Activated CD4-positive, CD25-positive, alpha-beta regulatory T cell treated with anti-CD3 and anti-CD28 coated beads, Interleukin-2, amount 50 U/mL, for 24 hours (primary cell): Measurements from ENCODE around the gene MRPL28.
A peak's percentile ranks its signal among the peaks of the same experiment; 100 is the strongest.
"Not testable (repeated sequence)": the region's sequence is repeated elsewhere in the genome, so short reads cannot be mapped to it uniquely, and the experiment has no call there.

Experiments
- ATAC-seq, 2 donors: fragments of 150-1000 bp; cut with Tn5 transposase; one replicate each; pipeline ENCODE4 v1.10.0; 2021; ENCODE audit warnings: mild to moderate bottlenecking in 1 of 2, moderate library complexity in 1 of 2

The MRPL28 gene

DNA sequence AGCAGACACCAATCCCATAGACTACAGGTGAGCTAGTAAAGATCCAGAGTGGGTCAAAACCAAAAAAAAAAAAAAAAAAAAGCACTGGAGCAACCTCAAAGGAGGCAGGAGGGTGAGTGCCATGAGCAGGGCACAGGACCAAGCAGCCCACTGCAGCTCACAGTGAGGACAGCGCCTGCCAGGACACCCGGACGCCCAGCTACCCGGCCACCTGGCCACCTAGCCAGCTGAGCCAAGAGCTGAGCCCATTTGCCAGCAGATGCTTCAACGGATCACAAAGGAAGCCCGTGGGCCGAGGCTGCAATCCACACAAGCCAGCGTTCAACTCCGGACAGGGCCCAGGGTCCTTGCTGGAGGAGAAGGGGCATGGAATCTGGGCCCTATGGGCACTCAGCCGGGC is 32.9 kb downstream of the MRPL28 start:
- no peak for ATAC-seq

DNA sequence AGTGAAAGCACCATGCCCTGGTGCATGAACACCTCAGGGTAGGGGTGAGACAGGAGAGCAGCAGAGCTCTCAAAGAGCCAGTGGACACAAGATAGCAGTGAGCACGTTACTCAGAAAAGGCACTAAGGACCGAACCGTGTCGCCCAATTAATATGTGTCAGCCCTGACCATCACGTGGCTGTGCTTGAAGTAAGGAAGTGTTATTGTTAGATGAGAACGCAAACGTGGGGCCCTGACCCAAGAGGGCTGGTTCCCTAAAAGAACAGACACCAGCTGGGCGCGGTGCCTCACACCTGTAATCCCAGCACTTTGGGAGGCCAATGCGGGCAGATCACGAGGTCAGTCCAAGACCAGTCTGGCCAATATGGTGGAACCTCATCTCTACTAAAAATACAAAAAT is 34.1 kb downstream of the MRPL28 start:
- ATAC-seq: no peak

DNA sequence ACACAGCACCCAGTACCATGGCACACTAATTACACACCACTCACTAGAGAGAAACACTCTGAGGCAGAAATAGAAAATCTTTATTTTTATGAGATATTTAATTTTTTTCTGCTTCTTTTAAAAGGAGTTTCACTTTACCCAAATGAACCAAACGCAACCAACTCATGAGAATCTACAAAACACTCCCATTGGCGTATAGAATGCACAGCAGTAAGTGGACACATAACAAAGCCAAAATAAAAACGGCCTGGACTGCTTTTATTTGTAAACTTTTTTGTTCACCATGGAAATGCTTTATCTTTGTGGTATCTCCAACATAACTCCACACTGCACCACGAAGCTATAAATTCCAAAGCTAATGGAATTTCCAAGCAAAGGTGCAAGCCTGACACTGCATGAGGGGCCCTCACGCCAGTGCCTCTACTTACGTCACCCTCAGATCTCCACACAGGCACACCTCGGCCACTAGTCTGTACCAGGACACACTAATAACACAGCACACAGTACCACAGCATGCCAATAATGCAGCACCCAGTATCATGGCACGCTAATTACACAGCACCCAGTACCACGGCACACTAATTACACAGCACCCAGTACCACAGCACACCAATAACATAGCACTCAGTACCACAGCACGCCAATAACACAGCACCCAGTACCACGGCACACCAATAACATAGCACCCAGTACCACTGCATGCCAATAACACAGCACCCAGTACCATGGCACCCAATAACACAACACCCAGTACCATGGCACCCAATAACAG is 35.3 kb downstream of the MRPL28 start:
- ATAC-seq: not testable (repeated sequence)

DNA sequence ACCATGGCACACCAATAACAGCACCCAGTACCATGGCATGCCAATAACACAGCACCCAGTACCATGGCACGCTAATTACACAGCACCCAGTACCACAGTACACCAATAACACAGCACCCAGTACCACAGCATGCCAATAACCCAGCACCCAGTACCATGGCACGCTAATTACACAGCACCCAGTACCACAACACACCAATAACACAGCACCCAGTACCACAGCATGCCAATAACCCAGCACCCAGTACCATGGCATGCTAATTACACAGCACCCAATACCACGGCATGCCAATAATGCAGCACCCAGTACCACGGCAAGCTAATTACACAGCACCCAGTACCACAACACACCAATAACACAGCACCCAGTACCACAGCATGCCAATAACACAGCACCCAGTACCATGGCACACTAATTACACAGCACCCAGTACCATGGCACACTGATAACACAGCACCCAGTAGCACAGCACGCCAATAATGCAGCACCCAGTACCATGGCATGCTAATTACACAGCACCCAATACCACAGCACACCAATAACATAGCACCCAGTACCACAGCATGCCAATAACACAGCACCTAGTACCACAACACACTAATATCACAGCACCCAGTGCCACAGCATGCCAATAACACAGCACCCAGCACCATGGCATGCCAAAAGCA is 36.0 kb downstream of the MRPL28 start:
- ATAC-seq: not testable (repeated sequence)

DNA sequence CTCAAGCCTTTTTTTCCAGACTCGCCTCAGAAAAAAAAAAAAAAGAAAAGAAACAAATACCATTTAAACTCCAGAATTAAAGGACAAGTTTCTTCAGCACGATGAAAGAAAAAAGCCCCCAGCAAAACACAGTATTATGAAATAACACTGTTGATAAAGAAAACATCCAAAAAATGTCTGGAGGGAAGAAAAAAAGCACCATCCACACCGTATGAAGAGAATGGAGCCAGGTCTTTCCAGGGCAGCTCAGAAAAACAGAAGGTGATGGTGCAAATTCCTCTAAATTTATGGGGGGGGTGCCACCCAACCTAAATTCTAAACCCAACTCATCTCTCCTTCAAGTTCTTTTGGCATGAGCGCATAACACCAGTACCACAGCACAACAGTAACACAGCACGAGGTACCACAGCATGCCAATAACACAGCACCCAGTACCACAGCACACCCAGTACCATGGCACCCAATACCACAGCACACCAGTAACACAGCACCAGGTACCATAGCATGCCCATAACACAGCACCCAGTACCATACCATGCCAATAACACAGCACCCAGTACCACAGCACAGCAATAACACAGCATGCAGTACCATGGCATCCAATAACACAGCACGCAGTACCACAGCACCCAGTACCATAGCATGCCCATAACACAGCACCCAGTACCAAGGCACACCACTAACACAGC is 36.8 kb downstream of the MRPL28 start:
- ATAC-seq: no peak

DNA sequence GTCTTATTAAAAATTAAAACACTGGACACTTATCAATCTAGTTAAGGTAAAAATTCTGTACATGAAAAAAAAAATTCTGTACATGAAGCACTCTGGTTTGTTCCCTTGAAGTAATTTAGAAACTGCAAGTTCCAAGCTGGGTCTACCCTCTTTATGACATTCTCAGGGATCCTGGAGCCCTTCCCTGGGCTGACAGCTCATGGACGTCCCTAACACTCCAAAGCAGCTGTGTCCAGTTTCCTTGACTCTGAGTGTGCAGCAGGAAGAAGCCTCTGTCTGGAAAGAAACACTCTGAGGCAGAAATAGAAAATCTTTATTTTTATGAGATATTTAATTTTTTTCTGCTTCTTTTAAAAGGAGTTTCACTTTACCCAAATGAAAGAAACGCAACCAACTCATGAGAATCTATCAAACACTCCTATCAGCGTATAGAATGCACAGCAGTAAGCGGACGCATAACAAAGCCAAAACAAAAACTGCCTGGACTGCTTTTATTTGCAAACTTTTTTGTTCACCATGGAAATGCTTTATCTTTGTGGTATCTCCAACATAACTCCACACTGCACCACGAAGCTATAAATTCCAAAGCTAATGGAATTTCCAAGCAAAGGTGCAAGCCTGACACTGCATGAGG is 39.0 kb downstream of the MRPL28 start:
- ATAC-seq: not testable (repeated sequence)

DNA sequence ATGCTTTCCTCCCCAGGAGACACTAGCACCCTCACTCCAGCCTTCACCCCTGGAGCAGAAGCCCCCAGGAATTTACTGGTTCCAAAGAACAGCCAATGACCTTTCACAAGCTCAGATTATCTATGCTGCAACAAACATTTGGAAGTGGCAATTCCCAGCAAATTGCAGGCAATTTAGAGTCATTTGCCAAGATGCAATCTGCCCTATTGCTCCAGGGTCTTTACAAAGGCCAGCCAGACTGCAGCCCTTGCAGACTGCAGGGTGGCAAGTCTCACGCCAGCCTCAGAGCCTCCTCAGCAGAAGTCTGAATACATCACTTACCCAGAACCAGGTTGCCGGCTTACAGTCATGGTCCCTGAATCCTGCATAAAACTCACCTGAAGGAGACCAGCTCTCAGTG is 39.6 kb downstream of the MRPL28 start:
- no peak for ATAC-seq

DNA sequence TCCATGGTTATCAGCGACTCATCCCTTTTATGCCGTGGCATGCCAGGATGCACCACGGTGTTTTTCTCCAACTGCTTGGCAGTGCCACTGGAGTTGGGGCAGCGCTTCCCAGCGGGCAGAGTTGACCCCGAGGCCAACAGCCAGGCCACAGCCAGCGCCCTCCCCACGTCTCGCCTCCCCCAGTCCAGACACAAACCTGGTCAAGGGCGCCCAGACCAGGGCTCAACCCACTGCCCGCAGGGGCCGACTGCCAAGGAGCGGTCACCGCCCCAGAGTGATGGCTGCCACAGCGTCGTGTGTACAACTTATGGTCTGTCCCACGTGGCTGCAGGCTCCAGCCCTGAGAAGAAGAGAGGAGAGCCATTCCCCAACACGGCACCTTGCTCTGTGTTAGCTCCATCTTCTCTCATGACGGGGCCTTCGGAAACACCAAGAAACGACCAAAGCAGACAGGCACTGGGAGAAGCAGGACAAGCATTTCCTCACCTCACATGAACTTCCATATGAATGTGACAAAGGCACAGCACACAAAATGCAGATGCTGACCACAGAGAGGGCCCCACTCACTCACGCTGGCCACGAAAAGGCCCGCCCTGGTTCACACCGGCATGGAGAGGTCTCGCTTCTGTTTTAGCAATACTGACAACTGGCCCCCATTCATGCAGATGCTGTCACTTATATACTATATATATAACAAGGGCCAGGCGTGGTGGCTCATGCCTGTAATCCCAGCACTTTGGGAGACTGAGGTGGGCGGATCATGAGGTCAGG is 44.8 kb downstream of the MRPL28 start:
- ATAC-seq: no peak

DNA sequence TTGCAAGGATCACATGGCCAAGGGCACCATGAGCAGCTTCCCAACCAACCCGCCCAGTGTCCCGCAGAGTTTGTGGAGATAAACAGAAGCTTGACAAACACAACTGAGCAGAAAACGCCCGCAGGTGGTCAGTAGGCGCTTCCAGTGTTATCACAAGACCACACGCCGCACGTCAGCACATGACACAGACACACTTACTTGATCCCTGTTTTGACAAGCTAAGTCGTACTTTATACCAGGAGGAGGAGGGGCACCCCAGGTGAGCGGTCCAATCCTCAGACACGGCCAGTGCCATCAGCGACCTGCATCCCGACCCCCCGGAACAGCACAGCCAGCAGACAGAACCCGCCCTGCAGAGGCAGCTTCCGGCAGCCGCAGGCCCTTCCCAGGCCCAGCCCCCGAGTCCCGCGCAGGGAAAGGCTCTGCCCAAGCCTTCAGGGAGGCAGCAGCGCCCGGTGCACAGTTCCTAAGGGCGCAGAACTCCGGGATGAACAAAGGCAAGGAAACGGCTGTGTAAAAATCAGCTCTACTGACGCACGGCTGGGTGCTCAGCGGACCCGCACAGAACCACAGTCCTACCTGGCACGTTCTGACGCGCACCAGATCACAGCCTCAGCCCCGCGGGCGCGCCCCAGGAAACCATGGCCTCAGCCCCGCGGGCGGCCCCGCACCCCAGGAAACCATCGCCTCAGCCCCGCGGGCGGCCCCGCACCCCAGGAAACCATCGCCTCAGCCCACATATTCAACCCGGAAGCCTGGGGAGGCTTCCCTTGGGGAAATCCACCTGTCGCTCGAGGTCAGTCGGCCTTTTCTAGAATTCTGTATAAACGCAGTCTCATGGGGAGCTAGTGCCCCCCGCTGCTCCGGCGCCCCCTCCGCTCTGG is 45.6 kb downstream of the MRPL28 start:
- ATAC-seq: peak; percentile 52 to 60

DNA sequence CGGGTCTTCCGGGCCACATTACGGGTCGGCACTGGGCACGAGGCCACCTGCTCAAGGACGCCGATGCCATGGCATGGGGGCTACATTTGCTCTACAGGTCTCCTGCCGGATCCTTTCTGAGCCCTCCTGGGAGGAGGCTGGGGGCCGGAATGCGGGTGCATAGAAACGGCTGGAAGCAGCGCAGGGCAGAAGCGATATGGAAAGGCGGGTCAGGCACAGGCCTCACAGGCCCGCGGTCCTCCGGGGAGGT is 46.2 kb downstream of the MRPL28 start:
- ATAC-seq: no peak

DNA sequence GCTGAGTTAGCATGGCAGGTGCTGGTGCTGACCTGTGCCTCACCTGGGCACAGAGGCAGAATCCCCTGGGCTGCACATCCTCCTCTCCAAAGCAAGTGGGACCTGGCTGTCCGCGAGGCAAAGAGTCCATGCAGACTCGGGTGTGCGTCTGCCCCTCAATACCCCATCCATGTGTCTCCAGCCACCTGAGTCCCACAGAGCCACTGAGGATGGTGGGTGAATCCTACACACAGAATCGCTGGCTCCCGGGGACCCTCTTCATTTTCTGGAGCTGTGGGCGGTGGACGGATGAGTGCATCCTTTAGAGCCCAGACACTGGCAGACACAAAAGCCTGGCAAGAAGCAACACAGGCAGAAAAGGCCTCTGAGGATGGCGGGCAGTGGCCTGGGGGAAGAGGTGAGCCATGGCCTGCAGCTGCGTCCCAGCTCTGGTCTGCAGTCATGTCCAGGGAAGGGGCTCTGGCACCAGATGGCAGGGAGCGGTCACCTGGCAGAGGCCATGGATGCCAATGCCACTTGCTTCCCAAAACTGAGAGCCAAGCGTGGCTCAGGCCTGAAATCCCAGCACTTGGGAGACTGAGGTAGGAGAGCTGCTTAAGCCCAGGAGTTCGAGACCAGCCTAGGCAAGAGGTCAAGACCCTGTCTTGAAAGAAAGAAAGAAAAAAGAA is 47.7 kb downstream of the MRPL28 start:
- no peak for ATAC-seq

DNA sequence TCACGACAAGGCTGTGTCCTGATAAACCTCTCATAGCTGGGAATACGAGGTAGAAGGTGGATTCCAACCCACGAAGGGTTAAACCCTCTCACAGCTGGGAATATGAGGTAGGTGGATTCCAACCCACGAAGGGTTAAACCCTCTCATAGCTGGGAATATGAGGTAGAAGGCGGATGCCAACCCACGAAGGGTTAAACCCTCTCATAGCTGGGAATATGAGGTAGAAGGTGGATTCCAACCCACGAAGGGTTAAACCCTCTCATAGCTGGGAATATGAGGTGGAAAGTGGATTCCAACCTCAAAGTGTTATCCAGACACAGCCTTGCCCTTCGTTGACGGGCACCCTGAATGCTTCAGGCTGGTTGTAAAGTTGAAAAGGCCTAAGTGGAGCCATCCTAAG is 48.8 kb downstream of the MRPL28 start:
- ATAC-seq: no peak

DNA sequence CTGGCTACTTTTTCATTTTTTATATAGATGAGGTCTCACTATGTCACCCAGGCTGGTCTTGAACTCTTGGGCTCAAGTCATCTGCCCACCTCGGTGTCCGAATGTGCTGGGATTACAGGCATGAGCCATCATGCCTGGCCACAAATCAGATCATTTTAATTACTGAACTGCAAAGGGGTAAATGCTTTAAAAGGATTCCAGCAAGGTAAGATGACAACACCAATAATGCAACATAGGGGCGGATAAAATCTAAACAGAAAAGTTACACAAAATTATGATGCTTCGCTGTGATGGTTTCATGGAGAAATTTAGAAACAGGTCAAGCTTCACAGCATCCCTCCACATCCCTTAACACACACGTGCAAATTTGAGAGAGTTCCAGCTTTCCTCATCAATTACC is 50.1 kb downstream of the MRPL28 start:
- no peak for ATAC-seq

DNA sequence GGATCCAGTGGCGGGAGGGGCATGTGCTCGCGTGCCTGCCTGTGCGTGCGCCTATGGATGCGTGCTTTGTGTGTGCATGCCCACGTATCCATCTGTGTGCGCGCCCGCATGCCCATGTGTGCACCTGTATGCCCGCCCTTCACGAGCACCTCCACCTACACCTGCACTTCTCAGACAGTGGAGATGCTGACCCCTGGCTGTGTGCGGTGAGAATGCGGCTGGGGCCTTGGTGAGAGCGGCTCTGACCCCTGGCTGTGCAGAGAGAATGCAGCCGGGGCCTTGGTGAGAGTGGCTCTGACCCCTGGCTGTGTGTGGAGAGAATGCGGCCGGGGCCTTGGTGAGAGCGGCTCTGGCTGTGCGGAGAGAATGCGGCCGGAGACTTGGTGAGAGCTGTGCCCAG is 51.7 kb downstream of the MRPL28 start:
- ATAC-seq: no peak

DNA sequence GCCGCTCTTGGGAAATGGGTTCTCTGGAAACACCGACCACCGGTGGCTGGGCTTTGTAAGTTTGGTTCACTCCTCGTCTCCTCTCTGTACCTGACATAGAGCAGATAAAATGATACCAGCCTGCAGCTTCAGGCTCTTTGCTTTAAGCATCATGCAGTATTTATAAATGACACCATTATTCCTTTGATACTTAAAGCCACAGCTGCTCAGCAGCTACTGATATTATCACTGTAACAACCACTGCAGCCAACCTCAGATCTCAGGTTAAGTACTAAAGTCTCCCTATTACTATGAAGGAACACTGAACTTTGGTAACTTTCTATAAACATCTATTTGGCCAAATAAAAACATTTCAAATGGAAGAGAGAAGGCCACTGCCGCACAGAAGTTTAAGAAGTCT is 52.8 kb downstream of the MRPL28 start:
- ATAC-seq: no peak
